Stimulated activated CD8-positive, alpha-beta memory T cell treated with anti-CD3 and anti-CD28 coated beads, Interleukin-15, amount 100 ng/mL, for 1 hour (primary cell): ENCODE measurements around the gene TRIP6.
"Not testable (repeated sequence)": the region's sequence is repeated elsewhere in the genome, so short reads cannot be mapped to it uniquely, and the experiment has no call there.

Source experiments
- DNase-seq: peaks from one replicate; pipeline ENCODE4 v3.0.0-alpha.2; 2020; ENCODE audit warnings: low read depth

The TRIP6 gene

GRCh38 chr7:100919335-100919734, 52.1 kb downstream of the TRIP6 start:
- not testable (repeated sequence) for DNase-seq

- not testable (repeated sequence) for DNase-seq
These were observed 52.7 kb downstream of the TRIP6 start for GRCh38 chr7:100919779-100920437.

GRCh38 chr7:100921039-100921438, 53.9 kb downstream of the TRIP6 start:
- DNase-seq = no peak
